HG03280 (cell line): Measurements from ENCODE around the gene MFAP4.

ENCODE experiments used
- ATAC-seq: cut with Tn5 transposase; IDR thresholded peaks from one replicate; pipeline ENCODE4 v1.9.1; 2021; ENCODE audit warnings: mild to moderate bottlenecking, moderate library complexity; ENCODE audit not compliant: unreplicated experiment

The MFAP4 gene

DNA sequence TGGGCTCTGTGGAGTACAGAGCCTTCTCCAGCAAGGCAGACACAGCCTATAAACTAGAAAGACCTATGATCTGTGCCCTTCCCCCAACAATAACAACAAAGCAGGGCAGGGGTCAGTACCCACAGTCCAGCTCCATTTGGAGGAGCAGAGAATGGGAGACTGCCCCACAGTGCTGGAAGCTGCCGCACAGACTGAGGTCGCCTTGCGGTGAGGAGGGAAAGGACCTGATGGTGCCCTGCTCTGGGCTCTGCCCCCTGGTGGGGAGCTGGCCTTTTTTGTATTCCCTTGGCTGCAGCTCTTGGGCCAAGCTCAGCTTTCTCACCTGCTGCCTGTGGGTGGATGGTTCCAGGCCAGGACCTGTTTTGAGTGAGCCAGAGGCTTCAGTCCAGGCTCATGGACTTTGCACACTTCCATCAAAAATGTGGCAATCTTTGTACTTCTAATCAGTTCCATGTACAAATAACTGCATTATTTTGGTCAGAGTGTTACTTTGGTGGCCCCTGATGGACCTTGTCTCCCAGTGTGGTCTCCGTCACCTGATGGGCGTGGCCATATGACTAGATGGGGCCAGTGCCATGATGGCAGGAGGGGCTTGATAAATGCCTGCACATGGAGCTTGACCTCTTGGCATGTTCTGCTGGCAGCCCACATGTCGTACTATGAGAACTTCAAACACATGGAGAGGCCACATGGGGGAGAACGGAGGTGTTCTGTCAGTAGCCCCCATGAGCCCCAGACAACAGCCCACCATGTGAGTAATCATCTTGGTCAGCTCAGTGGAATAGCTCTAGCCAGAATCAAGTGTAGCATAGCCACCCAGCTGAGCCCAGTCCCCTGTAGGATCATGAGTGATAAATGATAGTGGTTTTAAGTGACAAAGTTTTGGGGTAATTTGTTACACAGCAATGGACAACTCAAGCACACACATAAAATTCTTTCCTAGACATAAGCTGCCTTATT, 48.7 kb downstream of the MFAP4 start:
- no peak for ATAC-seq

DNA sequence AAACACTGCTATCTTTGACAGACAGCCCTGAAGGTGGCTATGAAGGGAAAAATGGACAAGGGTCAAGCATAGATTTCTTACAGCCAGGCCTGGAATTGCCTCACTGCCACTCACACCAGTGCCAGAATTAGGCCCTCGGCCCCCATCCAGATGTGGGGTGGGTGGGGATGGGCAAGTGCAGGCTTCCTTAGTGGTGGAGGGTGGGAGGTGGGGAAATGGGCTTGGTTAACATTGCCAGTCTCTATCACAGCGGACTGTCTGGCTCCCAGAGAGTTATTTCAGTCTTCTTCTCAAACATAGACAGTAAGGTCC, 49.3 kb downstream of the MFAP4 start:
- ATAC-seq, result no peak

DNA sequence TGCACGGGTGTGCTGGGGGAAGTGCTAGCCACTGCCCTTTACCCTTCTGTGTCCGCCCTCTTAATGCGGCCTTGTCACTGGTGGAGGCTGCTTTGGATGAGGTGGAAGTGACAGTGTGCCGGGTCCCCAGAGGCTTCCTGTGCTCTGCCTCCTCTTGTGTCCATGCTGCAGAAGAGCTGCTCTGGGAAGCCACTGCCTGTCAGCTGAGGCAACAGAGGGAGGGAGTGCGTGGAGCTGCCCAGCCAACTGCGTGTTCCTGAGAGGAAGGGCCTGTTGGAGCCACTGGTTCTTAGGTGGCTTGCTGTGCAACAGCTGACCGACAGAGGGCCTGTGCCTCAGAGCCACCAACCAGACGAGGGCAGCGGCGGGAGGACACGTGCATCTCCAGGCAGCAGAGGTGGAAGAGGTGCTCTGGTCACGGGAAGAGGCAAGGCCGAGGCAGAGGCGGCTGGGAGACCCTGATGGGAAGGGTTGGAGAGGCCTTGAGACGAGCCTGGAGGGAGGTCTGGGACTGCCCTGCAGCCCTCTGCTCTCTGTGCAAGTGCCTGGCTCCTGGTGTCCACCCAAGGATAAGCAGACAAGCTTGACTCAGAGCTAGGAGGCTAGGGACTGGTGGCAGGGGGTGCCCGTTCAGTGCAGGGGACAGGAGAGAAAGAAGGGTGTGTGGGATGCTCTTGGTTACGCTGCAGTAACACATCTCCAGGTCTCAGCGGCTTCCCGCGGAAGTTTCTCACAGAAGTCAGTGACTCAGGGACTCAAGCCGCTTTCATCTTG, 49.9 kb downstream of the MFAP4 start:
- no peak for ATAC-seq

DNA sequence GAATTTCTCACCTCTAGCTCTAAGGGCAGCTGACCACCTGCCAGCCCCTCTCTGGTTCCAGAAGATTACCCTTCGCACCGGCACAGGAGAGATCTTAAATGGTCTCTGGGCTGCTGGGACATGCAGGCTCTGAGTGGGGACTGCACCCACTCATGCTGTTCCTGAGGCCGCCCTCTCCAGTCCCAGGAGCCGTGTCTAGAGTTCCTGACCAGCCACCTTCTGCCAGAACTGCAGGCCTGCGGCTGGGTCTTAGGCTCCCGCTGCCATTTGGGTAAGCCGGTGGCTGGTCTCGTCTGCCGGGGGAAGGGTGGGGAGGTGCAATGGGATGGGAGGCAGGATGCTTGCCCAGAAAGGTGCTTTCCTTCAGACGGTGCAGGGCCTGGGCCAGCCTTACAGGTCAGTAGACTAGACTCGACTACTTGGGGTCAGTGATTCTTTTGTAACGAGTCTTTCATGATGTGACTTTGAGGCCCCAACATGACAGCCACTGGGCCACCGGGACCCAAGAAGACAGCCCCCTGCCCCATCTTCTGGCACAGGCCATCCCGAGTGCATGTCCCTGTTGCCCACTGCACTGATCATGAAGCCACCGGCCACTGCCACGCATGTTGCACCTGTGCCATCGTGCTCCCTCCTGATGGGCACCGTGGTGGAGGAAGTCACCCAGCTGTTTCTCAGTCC, 50.9 kb downstream of the MFAP4 start:
- ATAC-seq, result no peak

DNA sequence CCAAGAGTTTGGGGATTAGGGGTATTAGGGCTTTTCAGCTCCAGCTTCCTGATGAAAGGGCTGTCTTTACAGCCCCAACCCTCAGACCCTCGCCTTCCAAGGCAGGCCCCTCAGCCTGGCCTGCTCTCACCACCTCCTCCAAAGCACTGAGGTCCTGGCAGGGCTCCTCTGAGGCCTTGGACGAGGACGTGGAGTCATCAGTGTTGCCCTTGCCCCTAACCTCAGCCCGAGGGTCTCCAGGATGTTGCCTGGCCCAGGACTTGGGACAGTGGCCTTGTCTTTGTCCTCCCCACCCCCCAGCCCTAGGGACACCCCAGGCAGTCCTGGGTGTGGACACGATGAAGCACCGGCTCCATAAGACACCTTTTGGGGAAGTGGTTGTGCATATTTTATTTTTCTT, 52.7 kb downstream of the MFAP4 start:
- no peak for ATAC-seq

DNA sequence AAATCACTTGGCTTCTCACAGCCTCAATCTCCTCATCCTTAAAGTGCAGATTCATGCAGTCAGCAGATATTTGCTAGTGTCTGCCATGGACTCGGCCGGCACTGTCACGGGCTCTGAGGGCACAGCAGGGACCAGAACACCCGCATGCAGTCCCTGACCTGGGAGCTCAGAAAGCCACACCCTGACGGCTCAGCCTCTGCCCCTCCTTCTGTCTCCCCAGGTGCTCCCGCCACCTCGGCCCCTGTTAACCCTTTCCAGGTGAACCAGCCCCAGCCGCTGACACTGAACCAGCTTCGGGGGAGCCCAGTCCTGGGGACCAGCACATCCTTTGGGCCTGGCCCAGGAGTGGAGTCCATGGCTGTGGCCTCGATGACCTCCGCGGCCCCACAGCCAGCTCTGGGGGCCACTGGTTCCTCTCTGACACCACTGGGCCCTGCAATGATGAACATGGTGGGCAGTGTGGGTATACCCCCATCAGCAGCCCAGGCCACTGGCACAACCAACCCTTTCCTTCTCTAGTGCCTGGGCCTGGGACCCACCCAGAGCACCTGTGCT, 53.2 kb downstream of the MFAP4 start:
- no peak for ATAC-seq
